GM20431 (cell line): Measurements from ENCODE around the gene SLC11A2.
"Not testable (repeated sequence)": the region's sequence is repeated elsewhere in the genome, so short reads cannot be mapped to it uniquely, and the experiment has no call there.

ENCODE experiments used
- in situ Hi-C: fragments of 300-500 bp; cut with MseI, MboI; formaldehyde crosslinking; loops from one replicate; pipeline ENCODE4 v1.15.0; 2020; ENCODE audit warnings: low sequenced_read_pairs; ENCODE audit not compliant: unreplicated experiment

Gene SLC11A2

DNA sequence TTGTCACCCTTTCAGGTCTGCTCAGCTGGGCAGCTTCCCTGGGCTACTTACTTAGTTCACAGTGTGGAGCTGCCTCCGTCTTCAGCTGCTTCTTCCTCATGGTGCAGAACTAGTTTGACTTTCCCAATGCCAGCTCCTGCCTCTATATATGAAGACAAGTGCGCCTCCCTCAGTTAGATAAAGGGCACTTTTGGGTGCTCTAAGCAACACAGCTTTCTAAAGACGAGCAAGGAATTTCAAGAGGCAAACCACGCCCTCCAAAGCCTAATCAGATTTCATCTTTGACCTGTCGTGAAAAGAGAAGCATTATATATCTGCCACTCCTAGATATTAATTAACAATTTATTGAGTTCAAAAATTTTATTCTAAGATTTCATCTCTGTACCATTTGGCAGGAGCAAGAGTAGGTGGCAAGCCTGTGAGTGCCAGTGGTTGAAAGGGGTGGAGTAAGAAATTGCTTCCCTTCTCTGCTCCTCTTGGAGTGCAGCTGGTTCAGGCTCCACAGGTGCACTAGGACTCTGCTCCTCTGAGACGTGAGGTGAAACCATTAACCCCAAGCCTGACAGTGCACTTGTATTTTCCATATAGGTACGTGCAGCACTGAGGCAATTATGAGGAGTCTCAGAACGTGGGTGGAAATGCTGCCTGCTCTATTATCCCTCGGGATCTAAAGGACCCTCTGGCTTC lies 2.1 kb upstream of the SLC11A2 start:
- in situ Hi-C loops, result no loop called here

DNA sequence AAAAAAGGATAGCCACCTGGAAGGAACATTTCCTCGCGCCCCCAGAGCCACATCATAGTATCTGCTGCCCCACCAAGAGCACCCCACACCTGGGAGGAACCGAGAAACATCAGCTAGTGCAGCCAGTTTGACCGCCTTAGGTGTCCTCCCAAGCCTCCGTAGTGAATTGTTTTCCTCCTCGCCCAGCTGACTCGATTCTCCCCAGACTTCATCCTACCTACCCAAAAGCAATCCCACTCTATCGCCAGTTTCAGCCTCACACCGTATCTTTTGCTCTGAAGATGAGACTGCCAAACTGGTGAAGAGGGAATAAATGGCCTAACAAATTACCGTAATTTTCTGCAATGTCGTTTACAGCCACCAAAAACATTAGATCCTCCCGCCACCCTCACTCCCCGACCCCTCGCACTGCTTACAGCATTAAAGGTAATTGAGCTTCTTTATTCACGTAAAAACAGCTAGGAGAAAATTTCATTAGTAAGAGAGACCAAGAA lies 1.2 kb upstream of the SLC11A2 start:
- in situ Hi-C loops, result no loop called here

GRCh38 chr12:51025338-51025835 lies 797 bp downstream of the SLC11A2 start:
- in situ Hi-C loops, result no loop called here

GRCh38 chr12:51023625-51024382 lies 2.4 kb downstream of the SLC11A2 start:
- in situ Hi-C loops, result no loop called here

- in situ Hi-C loops, result no loop called here
These were observed 4.5 kb downstream of the SLC11A2 start for GRCh38 chr12:51021694-51022093.

- in situ Hi-C loops, result no loop called here
These were observed 5.6 kb downstream of the SLC11A2 start for GRCh38 chr12:51020448-51021182.

- in situ Hi-C loops, result no loop called here
These were observed 6.3 kb downstream of the SLC11A2 start for GRCh38 chr12:51019927-51020326.

- in situ Hi-C loops, result no loop called here
These were observed 7.2 kb downstream of the SLC11A2 start for GRCh38 chr12:51018956-51019355.

DNA sequence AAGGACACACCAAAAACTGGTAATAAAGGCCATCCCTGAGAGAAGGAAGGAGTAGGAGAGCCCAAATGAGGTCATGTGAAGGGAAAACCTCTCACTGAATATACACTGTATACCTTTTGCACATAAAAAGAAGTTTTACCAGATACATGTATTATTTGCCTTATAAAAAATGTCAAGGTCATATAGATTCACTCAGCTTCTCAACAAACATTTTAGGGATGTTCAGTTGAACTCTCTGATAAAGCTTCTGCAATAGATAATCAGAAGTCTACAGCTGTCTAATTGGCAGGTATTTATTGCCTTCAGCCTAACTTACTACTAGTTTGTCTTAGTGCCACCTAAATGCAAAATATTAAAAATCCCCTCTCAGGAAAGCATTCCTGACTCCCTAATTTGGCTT lies 8.7 kb downstream of the SLC11A2 start:
- in situ Hi-C loops, result no loop called here

DNA sequence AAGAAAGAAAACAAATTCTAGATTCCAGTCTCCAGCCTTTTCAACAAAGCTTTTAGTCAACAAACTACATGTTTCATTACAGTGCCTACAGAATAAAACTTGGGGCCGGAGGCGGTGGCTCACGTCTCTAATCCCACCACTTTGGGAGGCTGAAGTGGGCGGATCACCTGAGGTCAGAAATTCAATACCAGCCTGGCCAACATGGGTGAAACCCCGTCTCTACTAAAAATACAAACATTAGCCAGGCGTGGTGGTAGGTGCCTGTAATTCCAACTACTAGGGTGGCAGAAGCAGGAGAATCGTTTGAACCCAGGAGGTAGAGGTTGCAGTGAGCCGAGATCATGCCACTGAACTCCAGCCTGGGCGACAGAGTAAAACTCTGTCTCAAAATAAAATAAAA lies 11.7 kb downstream of the SLC11A2 start:
- in situ Hi-C loops, result not testable (repeated sequence)

- in situ Hi-C loops, result no loop called here
These were observed 12.7 kb downstream of the SLC11A2 start for GRCh38 chr12:51013441-51013840.

GRCh38 chr12:51012570-51013236 lies 13.5 kb downstream of the SLC11A2 start:
- in situ Hi-C loops, result no loop called here

DNA sequence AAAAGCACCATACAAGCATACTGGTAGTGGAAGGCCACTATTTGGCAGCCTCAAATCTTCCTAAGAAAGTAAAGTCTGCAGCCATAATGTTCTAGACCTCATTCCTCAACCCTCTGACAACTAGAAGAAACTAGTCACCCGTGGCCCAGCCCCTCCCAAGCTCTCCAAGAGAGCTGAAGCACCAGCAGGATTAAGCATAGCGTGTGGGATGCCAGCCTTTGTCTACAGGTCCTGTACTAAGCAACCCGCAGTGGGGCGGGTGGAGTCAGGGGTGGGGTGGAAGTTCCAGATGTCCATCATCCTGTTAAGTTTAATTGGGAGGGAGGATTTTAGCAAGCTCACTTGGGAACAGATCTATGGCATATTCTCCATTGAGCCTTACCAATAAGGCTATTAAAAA lies 14.2 kb downstream of the SLC11A2 start:
- in situ Hi-C loops, result no loop called here

DNA sequence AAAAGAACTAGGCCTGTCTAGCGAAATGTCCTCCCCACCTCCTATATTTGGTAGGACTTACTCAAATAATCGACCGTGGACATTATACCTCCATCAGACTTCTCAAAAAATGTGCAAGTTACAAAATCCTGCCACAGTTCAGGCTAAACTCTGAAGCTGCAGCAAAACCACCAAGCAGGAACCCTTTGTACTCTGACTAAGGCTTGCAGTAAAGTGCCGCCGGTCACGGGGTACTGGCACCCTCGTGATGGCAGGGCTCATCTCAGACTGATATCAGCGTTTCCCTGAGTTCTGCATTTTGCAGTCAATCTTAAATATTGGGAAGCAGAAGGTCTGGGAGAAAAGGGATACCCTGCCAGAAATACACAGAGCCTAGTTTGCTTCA lies 17.1 kb downstream of the SLC11A2 start:
- in situ Hi-C loops, result no loop called here

- in situ Hi-C loops, result no loop called here
These were observed 17.7 kb downstream of the SLC11A2 start for GRCh38 chr12:51008329-51009055.

DNA sequence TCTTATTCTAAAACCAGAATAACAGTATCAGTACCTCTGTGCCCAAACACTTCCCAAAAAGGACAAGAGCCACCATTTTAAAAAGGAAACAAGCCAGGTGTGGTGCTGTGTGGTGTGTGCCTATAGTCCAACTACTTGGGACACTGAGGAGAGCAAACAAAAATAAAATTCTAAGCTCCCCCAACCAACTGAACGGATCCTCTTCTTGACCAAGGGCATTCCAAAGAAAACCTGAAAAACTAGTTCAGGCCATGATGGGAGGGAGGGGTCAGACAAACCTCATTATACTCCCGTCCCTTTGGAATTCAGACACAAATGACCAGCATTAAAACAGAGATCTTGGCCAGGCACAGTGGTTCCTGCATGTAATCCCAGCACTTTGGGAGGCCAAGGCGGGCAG lies 20.5 kb downstream of the SLC11A2 start:
- in situ Hi-C loops, result no loop called here

GRCh38 chr12:51005030-51005429 lies 21.2 kb downstream of the SLC11A2 start:
- in situ Hi-C loops, result no loop called here

DNA sequence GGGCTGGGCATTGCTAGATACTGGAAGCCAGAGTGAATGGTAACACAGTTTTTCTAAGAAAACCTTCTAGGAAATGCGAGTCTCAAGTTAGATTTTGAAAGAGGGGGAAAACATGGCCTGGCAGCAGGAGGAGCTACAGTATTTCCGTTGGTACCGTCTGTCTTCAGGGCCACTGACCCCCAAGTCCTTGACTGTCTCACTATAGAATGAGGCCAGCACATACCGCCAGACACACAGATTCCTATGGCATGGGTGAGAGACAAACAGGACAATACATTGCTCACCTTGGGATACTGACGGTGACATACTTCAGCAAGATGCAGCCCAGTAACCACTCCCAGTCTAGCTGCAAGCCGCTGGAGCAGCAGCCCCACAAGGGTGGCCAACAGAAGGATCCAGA lies 21.7 kb downstream of the SLC11A2 start:
- in situ Hi-C loops, result no loop called here

DNA sequence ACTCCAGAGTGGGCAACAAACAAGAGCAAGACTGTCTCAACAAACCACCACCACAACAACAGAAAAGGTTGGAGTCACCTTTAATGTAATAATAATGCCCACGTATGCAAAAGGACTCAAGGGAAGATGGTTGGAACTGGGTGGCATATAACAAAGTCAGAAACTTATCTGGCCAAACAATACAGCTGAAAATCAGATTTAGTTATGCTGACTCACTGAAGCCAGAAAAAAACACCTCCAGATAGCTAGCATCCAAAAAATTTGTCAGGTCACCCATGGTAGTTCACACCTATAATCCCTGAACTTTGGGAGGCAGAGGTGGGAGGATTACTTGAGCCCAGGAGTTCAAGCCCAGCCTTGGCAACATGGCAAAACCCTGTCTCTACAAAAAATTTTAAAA lies 24.4 kb downstream of the SLC11A2 start:
- in situ Hi-C loops, result no loop called here

GRCh38 chr12:51000245-51000644 lies 25.9 kb downstream of the SLC11A2 start:
- in situ Hi-C loops, result no loop called here
